NOMO-1 treated with dmso at 0.1 percent for 144 hours (cell line): ENCODE data around the gene TIGIT.

Experiments used
- DNase-seq: peaks from one replicate; lab custom pipeline; 2025; ENCODE audit not compliant: unreplicated experiment; lab: John Stamatoyannopoulos, UW

The TIGIT gene

DNA sequence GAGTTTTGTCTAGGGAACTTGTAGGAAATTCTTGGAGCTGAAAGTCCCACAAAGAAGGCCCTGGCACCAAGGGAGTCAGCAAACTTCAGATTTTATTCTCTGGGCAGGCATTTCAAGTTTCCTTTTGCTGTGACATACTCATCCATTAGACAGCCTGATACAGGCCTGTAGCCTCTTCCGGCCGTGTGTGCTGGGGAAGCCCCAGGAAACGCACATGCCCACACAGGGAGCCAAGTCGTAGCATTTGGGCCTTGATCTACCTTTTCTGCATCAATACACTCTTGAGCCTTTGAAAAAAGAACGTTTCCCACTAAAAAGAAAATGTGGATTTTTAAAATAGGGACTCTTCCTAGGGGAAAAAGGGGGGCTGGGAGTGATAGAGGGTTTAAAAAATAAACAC is 15.0 kb downstream of the TIGIT start:
- no peak for DNase-seq

DNA sequence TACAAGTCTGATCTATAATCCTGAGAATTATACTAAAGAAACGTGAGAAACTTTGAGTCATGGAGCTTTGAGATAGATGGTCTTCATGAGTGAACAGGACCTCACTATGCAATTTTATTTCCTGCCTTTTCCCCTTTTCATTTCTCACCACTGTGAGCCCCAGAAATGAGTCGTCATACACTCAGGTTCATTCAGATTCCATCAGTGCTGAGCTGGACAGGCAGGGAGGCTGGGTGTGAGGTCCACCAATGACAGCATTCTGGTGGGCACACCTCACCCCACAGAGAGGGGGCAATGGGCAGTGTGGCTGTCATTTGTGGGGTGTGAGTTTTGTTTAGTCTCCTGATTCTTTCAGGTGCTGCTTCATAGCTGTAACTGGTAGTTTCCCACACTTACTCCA is 16.9 kb downstream of the TIGIT start:
- no peak for DNase-seq

DNA sequence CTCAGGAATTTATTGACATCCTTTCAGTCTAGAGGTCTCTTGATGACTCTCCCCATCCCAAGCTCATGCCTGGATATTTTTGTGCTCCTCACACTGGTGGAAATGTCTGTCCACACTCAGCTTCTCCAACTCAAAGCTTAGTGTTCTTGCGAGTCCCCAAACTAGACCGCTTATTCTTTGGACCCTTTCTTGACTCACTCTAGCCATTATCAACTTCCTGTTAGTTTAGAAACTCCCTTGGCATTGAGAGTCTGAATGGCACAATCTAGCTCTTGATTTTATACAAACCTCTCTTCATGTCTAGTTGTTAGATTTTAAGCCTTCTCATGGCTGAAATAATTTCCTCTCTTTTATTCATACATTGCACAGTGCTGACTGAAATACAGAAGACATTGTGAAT is 19.6 kb downstream of the TIGIT start:
- DNase-seq, result no peak

DNA sequence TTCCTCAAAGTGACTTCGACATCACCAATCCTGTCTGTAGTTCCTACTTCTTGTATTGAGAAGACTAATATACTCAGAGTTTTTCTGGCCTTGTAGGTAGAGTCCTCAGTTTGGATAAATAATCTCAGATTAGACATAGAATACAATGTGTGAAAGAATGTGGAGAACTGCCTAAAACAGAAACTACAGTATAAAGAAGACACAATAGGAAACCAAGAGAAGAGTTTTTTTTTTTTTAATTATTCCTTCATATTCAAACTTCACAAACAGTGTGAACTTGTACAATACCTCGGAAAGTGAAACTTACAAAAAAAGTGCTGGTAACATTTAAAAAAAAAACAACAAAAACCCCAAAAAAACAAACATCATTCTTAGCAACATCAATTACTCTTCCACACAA is 20.5 kb downstream of the TIGIT start:
- DNase-seq, result no peak

DNA sequence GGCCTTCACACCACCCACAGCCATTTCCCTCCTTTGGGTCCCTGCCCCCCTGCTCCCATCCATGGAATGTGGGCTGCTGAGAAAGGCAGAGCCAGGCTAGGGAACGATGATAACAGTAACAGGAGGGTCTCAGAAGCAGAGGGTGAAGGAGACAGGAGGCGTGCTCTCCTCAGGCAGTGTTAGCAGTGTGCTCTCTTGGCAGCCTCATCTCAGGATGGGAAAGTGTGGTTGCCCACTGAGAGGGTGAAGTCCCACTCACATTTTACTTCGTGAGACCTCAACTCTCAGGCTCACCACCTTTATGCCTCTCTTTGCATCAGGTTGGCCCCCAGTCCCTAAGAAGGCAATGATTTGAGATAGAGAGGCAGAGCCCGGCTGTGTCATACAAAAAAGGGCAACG is 24.5 kb downstream of the TIGIT start:
- DNase-seq, result no peak

DNA sequence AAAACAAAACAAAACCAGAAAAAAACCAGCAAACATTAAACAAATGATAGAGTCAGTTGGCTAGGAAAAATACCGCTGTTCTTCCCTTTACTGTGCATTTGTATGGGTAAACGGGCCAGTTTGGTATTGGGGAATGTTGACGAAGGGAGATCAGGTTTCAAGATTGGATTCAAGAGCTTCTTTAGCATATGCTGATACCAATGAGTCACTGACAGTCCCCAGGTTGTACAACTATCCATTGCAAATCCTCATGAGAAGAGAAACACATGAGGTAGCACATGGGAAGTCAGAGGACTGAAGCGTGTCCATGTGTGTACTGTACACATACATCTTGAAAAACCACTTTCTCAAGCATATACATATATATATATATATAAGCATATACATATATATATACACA is 25.6 kb downstream of the TIGIT start:
- DNase-seq, result no peak

DNA sequence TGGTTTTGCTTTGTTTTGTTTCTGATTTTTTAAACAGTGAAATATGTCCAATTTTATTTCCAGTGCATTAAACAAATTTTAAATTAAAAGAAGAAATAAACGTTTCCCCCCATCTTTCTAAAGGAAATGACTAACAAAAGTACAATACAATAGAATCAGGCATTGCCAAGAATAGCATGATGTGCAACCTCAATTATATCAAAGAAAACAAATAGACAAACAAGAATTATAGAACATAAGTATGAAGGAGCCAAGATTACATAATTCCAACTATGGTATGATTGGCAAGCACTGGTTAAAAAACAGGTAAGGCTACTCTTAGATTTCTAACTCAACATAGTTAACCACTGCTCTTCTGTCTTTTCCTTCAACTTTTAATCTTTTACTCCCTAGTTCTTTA is 26.4 kb downstream of the TIGIT start:
- DNase-seq, result no peak

DNA sequence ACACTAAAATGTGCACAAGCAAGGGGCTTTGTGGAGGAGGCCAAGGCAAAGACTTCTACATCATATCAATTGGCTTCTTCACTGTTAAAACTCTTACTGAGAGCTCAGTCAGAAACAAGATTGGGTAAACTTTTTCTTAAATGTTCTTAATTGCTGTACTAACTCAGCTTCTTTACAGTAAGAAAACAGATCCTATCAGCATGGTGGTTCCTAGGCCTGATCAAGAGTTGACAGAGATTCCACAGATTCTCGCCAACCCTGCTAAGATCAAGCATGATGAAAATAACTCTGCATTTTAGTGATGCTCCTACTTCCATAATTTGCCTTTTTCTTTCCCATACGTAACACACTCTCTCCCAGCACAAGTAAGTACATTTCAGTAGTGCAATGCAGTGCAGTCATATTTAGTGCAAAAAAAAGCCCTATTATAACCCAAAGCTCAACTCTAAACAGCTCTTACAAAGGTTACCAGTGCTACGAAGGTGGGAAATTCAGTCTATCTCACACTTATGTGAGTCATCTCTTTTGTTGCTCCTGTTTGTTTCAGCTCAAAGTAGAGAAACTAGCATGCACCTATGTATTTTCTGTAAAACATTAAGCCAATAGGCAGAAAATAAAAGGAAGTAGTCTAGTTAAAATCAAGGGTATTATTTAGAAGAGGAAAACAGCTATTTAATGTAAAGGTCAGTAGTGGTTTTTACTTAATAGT is 29.9 kb downstream of the TIGIT start:
- no peak for DNase-seq

DNA sequence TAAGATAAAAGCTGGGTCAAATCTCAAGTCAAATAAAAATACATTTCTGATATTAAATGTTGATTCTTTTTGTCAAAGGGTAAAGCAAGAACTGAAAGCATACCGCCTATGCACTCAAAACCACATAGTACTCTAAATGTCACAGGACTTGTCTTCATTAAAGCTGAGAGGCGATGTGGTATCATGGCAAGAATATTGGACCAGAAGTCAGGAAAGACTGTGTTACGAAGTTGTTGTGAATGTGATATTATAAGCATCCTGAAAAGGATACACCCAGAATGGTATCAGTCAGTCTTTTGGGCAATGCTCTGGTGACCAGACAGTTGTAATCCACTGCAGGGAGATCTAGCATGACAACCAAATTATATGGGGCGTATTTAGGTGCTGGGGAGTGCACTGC is 33.8 kb downstream of the TIGIT start:
- no peak for DNase-seq

DNA sequence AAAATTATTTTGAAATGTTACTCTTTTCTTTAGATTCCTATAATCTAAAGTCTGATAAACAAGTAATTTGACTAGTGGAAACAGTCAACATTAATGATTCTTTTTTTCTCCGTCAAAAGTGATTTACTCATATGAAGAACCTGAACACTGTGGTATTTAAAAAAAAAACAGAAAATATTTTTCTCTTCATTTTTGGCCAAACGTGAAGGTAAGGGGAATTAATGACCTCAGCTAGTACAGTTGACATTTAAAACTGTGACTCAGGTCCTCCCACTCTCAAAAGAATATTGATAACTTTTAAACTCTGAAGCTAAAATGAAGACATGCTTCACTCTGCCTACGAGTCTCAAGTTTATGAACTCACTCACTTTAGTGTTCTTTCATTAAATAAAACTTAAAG is 34.5 kb downstream of the TIGIT start:
- DNase-seq, result no peak

DNA sequence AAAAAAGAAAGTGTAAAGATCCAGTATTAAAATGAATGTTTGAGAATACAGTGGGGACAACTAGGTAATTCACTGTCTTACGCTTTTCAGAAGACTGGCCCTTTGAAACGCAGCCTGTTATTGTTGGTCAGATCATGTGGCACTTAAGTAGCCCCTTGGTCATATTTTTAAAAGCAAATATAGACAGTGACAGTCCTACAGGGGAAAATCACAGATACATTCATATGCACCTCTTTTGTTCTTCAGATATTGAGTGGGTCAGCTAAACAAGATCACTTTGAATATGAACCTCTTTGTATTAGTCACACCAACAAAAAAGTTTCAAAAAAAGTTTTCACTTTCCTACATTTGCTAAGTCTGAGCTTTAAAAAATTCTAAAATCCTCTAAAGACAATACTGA is 36.0 kb downstream of the TIGIT start:
- DNase-seq, result no peak

DNA sequence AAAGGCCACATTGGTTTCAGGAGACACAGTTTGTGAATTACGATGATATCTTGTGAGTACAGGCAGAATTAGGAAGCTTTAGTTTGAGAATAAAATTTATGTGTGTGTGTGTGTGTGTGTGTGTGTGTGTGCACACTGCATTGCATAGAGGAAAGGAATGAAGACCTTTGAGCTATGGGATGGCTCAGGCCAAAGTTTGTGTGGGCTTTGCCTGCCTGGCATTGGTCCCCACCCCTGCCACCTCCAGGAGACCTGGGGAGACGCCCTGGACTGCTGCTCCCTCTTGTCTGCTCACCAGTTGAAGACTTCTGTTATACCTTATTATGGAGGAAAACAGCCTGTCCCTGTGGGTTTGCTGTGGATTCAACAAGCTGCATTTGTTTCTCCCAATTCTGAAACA is 37.2 kb downstream of the TIGIT start:
- DNase-seq, result no peak

DNA sequence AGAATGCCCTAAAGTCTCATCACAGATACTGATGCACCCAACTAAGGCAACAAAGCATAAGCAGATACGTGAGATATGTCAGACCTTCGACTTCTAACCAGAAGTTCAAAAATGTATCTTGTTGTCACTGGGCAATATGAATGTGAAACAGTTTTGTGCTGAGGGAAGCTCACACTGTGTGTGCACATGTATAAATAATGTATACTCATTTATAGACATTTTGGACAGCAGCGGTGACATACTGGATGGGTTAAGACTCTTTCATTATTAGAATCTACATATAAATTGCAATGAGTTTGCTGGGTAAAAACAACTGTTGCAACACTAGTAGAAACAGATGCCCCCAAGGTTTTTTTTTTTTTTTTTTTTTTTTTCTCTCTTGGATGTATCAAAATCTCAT is 37.9 kb downstream of the TIGIT start:
- DNase-seq, result no peak

DNA sequence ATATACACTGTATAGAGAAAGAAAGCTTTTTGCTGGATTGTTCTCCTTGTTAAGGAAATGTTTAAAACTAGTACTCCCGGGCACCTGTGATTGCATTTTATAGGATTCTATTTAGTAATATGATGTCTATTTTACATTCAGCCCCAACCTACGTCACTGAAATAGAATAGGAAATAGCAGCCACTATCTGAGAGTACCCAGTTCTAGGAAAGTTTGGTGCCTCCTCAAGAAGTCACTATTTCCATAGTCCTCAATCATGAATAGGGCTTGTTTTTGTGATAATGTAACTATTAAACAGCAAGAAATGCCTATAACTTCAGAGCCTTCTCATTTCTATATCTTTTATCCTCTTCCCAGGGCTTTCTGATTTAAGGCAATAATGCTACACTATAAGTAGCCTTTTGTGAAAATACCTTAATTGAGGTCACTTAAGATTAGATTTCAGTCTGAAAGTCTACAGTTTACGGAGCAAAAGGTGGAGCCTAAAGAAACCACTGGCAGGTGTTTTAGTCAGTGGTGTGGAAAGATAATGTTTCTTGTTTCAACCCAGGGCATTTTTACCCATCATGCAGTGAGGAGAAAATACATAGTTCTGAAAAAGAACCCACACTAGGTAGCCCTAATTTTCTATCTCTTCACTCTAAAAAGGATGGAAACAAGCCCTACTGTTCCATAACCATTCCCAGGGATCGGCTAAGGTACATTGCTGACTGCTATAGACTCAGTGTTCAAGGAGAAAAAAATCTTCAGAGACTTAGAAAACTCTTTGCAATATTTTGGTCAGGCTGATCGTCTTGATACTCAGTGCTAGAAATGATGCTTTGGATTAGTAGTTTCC is 38.7 kb downstream of the TIGIT start:
- no peak for DNase-seq

DNA sequence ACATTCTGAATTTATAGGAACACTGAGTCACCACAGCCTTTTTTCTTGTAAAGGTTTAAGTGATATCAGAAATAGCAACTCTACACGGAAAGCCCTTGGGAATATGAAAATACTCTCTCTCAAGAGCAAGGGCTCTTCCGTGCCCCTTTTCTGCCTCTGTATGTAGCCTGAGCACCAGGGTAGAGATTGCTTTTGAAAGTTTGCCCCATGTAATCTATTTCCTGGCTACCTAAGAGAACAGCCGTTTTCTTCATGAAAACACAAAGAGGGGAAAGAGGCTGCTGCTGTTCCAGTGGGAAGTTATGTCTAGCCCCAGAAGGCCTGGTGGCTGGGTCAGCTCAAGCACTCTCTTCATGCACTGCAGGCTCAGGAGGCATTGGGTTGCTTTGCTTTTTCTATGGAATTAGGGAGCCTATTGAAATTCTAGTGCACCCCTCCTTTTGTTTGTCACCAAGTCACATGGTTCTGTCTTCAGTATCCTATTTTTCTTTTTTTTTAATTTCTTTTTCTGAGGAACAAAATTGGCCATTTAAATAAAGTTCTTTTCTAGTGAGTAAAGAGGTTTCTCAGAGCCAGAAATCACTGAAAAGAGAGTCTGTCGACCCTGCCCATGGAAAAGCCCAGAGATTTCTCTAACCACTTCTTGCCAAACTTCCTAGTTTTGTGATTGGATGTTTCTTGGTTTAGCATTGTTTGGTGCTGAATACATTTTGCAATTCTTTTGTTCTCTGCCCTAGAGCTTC is 39.5 kb downstream of the TIGIT start:
- no peak for DNase-seq

DNA sequence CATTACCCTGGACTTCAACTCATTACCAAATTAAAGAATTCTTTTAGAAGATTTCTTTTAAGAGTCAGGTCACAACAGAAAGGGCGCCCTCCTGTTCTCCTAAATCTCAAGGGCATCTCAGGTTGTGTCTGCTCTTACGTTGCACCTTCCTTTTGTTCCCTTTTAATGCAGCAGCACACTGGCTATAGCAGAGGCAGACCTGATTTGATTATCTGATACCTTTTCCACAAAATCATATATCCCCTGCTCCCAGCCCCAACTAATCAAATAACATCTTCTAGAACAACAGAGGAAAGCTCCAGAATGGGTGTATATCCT is 40.1 kb downstream of the TIGIT start:
- no peak for DNase-seq

DNA sequence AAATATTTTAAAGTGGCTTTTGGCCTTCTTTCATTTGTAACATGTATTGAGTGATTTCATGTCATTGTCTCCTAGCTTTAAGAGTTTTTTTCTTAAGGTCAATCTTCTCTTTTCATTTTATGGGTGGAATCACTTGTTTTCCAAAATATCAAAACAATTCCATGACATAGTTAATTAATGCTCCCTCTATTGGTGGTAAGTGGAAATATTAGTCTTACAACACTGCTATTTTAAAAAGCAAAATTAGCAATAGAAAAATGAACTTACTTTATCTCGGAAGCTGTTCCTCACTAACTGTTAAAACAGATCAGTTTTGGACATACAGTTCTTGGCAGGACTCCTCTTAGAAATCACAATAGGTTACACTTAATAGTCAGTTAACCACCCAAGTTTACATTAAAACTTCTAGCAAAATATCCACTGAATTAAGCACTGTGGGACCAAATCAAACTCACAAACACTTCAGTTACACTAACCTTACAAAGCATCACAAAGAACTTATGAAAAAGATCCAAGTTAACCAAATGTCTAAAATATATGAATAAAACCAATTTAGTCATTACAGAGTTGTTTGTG is 42.4 kb downstream of the TIGIT start:
- no peak for DNase-seq

DNA sequence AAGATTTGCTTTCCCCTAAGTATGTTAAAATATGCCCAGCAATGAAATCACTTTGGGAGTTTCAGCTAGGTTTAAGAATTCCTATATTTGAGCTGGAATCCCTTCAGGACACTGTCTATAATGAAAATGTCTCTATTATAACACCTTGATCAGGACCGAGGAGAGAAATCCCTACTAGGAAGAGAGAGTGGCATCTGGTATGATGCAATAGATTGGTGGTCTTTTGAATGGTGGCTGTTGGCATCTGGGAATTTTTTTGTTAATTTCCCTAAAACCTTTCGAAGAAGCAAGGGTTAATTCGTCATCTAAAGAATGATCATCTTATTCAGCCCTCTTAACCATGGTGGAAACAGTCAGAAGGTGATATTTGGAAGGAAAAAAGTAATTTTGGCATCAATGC is 43.0 kb downstream of the TIGIT start:
- DNase-seq, result no peak

DNA sequence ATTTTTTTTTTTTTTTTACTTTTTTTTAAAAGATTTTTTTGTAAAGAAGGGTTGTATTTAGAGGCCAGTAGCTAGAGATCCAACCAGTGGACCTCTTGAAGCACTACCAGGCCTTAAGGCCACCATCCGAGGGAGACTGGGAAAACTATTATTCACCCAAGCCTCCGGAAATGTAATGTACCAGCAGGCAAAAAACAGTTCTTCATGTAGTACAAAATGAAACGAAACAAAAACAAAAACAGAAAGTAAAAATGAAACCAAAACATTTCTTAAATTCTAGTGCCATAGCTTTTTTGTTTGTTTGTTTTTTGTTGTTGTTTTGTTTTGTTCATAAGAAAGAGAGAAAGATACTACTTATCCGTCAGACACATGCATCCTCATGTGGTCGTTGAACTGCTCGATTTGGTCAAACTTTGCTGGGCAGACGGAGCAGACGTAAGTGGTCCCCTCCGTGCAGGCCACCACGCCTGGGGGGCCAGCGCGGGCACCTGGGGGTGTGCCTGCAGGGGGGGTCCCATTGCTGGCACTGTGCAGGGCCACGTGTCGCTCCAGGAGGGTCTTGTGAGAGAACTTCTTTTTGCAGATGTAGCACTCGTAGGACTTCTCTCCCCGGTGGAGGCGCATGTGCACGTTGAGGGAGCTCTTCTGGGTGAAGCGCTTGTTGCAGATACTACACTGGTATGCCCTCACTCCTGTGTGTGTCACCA is 45.0 kb downstream of the TIGIT start:
- DNase-seq, result no peak

DNA sequence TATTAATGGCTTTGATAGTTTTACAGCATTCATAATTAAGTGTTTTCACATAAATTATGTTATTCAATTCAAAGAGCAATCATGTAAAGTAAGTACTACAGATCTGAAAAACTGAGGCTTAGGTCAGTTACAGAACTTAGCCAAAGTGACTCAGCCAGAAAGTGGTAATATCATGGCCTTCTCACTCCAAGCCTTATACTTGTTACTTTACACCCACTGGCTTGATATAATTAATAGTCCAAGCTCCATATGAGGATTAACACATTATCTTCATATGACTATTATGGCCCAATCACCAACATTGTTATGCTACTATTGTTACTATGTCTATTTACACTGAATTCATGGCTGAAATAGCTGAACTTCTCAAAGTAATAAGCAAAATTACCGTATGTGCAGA is 50.7 kb downstream of the TIGIT start:
- DNase-seq, result no peak

DNA sequence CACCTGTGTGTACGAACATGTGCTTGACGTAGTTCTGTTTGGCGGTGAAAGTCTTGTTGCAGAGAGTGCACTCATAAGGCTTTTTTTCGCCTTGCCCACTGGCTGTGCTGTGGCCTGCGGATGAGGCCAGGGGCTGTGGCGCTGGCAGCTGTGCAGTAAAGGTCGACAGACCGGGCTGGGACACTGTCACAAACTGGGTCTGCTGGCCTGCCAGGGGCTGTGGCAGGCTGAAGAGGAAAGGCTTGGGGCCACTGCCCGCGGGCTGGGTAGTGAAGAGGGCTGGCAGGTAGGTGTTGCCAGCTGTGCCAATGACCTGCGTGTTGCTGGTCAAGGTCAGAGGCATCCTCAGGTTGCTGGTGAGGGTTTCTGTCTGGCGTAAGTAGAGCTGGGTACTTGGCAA is 56.4 kb downstream of the TIGIT start:
- DNase-seq, result no peak
